HepG2 (cell line): ENCODE results near the gene HOXA5. TPM values are rescaled to one million over a fixed set of nuclear protein-coding genes. Genes with fewer than 3 reads are reported as not detected.

ENCODE experiments used
- CEBPZ ChIP-seq: IDR thresholded peaks from 2 replicates; pipeline ENCODE4 v1.6.1; 2012; ENCODE audit warnings: low read length, improper control_type of control experiment
- EZH2 ChIP-seq: conservative IDR thresholded peaks from 2 replicates; pipeline ENCODE4 v1.6.1; 2012; ENCODE audit warnings: mild to moderate bottlenecking, low read depth, low read length, moderate library complexity
- GLMP ChIP-seq: sonication (generic); formaldehyde crosslinking; IDR thresholded peaks from 2 replicates; pipeline ENCODE4 v1.9.0; 2021; ENCODE audit warnings: missing genetic modification reagents, mild to moderate bottlenecking, borderline replicate concordance
- GRHL1 ChIP-seq: sonication (generic); formaldehyde crosslinking; conservative IDR thresholded peaks from 2 replicates; pipeline ENCODE4 v1.8.0; 2022; ENCODE audit warnings: missing genetic modification reagents
- KDM1A ChIP-seq: IDR thresholded peaks from 2 replicates; pipeline ENCODE4 v1.6.1; 2016; ENCODE audit warnings: missing compliant biosample characterization
- MED8 ChIP-seq: sonication (generic); formaldehyde crosslinking; IDR thresholded peaks from 2 replicates; pipeline ENCODE4 v1.8.1; 2023; ENCODE audit warnings: mild to moderate bottlenecking, missing genetic modification reagents; ENCODE audit not compliant: insufficient replicate concordance
- NBN ChIP-seq: fragments of 450-650 bp; conservative IDR thresholded peaks from 2 replicates; pipeline ENCODE4 v1.6.1; 2017
- NR3C1 ChIP-seq: sonication (generic); formaldehyde crosslinking; IDR thresholded peaks from 2 replicates; pipeline ENCODE4 v1.4.0; 2020; ENCODE audit warnings: missing genetic modification reagents
- RAD51 ChIP-seq: fragments of 450-650 bp; IDR thresholded peaks from 2 replicates; pipeline ENCODE4 v1.6.1; 2016; ENCODE audit warnings: borderline replicate concordance
- SKI ChIP-seq: fragments of 450-650 bp; IDR thresholded peaks from one replicate; pipeline ENCODE4 v1.6.1; 2018; ENCODE audit warnings: mild to moderate bottlenecking; ENCODE audit not compliant: partially characterized antibody
- SMC3 ChIP-seq: IDR thresholded peaks from 2 replicates; pipeline ENCODE4 v1.6.1; 2011; ENCODE audit warnings: low read length, improper control_type of control experiment
- SP1 ChIP-seq, 2 experiments: fragments of 450-650 bp in 1 of 2; sonication (generic) in 1 of 2; formaldehyde crosslinking in 1 of 2; IDR thresholded peaks; 2 replicates each; pipeline versions ENCODE4 v1.4.0 to v1.6.1; 2016 to 2020; ENCODE audit warnings: missing genetic modification reagents in 1 of 2
- ZFP62 ChIP-seq: sonication (generic); formaldehyde crosslinking; IDR thresholded peaks from 2 replicates; pipeline ENCODE4 v1.4.0; 2020; ENCODE audit warnings: missing genetic modification reagents
- ZNF234 ChIP-seq: sonication (generic); formaldehyde crosslinking; conservative IDR thresholded peaks from 2 replicates; pipeline ENCODE4 v1.5.1; 2020; ENCODE audit warnings: mild to moderate bottlenecking, missing genetic modification reagents
- ZNF317 ChIP-seq: sonication (generic); formaldehyde crosslinking; IDR thresholded peaks from 2 replicates; pipeline ENCODE4 v1.5.0; 2020; ENCODE audit warnings: mild to moderate bottlenecking, missing genetic modification reagents
- ZNF333 ChIP-seq: sonication (generic); formaldehyde crosslinking; IDR thresholded peaks from 2 replicates; pipeline ENCODE4 v1.4.0; 2020; ENCODE audit warnings: mild to moderate bottlenecking, missing genetic modification reagents, borderline replicate concordance
- ZNF362 ChIP-seq: sonication (generic); formaldehyde crosslinking; IDR thresholded peaks from 2 replicates; pipeline ENCODE4 v1.4.0; 2020; ENCODE audit warnings: missing genetic modification reagents, mild to moderate bottlenecking, borderline replicate concordance
- ZNF367 ChIP-seq: sonication (generic); formaldehyde crosslinking; IDR thresholded peaks from 2 replicates; pipeline ENCODE4 v1.4.0; 2020; ENCODE audit warnings: missing genetic modification reagents, borderline replicate concordance
- ZNF546 ChIP-seq: sonication (generic); formaldehyde crosslinking; conservative IDR thresholded peaks from 2 replicates; pipeline ENCODE4 v1.8.1; 2023; ENCODE audit warnings: mild to moderate bottlenecking, missing genetic modification reagents
- ZNF616 ChIP-seq: sonication (generic); formaldehyde crosslinking; IDR thresholded peaks from 2 replicates; pipeline ENCODE4 v1.5.0; 2020; ENCODE audit warnings: low read depth, mild to moderate bottlenecking, missing genetic modification reagents
- ZNF619 ChIP-seq: sonication (generic); formaldehyde crosslinking; IDR thresholded peaks from 2 replicates; pipeline ENCODE4 v1.4.0; 2020; ENCODE audit warnings: mild to moderate bottlenecking, missing genetic modification reagents
- ZNF703 ChIP-seq: sonication (generic); formaldehyde crosslinking; IDR thresholded peaks from 2 replicates; pipeline ENCODE4 v1.5.1; 2020; ENCODE audit warnings: missing genetic modification reagents, mild to moderate bottlenecking, moderate library complexity, borderline replicate concordance
- ZNF776 ChIP-seq: sonication (generic); formaldehyde crosslinking; IDR thresholded peaks from 2 replicates; pipeline ENCODE4 v1.4.0; 2020; ENCODE audit warnings: mild to moderate bottlenecking, missing genetic modification reagents
- polyA plus RNA-seq, 8 experiments: library from polyadenylated mRNA; depleted of rRNA in 3 of 8; stranded (reverse) in 7 of 8; unstranded in 1 of 8; fragments of >200 nt; fragmentation: Illumina TruSeq in 4 of 8; extraction: Trizol in 4 of 8; gene quantifications; 2 replicates each; pipeline versions ENCODE4 v1.2.1 to v1.2.3, GENCODE V29; 2011 to 2016; ENCODE audit warnings: low read depth in 4 of 8, missing spikeins in 1 of 8, mixed read lengths in 1 of 8; ENCODE audit not compliant: insufficient read depth in 1 of 8
- total RNA-seq, 5 experiments: library from RNA; depleted of rRNA; stranded (reverse); fragments of >200 nt; fragmentation: Illumina TruSeq; extraction: Trizol; gene quantifications; 2 replicates each; pipeline ENCODE4 v1.2.3, GENCODE V29; 2016; ENCODE audit warnings: low read depth in 1 of 5

Gene HOXA5
- total and polyA plus RNA-seq, 2 of the 13 experiments (the other 11 are each of a cell fraction or from before 2014, with no cell fraction given), result 3.2 to 3.6 TPM

GRCh38 chr7:27130540-27131389 lies 12.7 kb downstream of the HOXA5 start, which contains the start of gene HOXA4 (continued):
- TF ChIP-seq ZNF616, result no peak
- TF ChIP-seq ZNF333, result peak; percentile 42; the same call in 1 of the 2 replicates
- TF ChIP-seq ZNF776 (CRISPR knock-in tag), result peak; percentile 65; the same call in 1 of the 2 replicates
- no peak for TF ChIP-seq SKI
- no peak for TF ChIP-seq NBN
- peak; percentile 71; the same call in 1 of the 2 replicates for TF ChIP-seq ZNF619 (CRISPR knock-in tag)
- no peak for TF ChIP-seq EZH2
- no peak for TF ChIP-seq MED8 (CRISPR knock-in tag)
- no peak for TF ChIP-seq ZNF367 (CRISPR knock-in tag)
- TF ChIP-seq ZNF546 (CRISPR knock-in tag), result no peak
- TF ChIP-seq CEBPZ, result no peak
- TF ChIP-seq ZNF703, result peak; percentile 58; the same call in 1 of the 2 replicates
- peak; percentile 81 for TF ChIP-seq RAD51
- no peak for TF ChIP-seq ZNF234 (CRISPR knock-in tag)
- TF ChIP-seq GLMP, result no peak
- no peak for TF ChIP-seq ZFP62 (CRISPR knock-in tag)
- no peak for TF ChIP-seq SMC3
- no peak for TF ChIP-seq ZNF362 (CRISPR knock-in tag)
- peak; percentile 72; the same call in 1 of the 2 replicates for TF ChIP-seq ZNF317
- no peak for TF ChIP-seq GRHL1 (CRISPR knock-in tag)
- no peak for TF ChIP-seq SP1 (IDR thresholded peaks at IDR 0.05)
- TF ChIP-seq SP1 (CRISPR knock-in tag; IDR thresholded peaks at IDR 0.05), result 0 out of 2 replicates have a peak, but pooled peaks have one; percentile 52
- peak; percentile 52; the same call in 1 of the 2 replicates for TF ChIP-seq KDM1A (CRISPR knock-in tag)
- TF ChIP-seq NR3C1, result no peak
